KG1 (cell line): ENCODE data around the gene PLA2G4D.
"Not testable (repeated sequence)": the region's sequence is repeated elsewhere in the genome, so short reads cannot be mapped to it uniquely, and the experiment has no call there.

ENCODE experiments used
- DNase-seq: peaks from one replicate; lab custom pipeline; 2025; lab: John Stamatoyannopoulos, UW

The PLA2G4D gene

DNA sequence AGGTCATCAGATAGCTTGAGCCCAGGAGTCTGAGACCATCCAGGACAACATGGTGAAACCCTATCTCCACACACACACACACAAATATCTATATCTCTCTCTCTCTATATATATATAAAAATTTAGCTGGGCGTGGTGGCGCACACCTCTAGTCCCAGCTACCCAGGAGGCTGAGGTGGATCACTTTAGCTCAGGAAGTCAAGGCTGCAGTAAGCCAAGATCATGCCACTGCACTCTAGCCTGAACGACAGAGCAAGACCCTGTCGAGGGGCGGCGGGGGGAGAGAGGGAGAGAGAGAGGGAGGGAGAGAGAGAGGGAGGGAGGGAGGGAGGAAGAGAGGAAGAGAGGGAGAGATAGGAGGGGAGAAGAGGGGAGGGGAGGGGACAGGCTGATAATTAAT, 34.1 kb upstream of the PLA2G4D start:
- DNase-seq, result no peak

DNA sequence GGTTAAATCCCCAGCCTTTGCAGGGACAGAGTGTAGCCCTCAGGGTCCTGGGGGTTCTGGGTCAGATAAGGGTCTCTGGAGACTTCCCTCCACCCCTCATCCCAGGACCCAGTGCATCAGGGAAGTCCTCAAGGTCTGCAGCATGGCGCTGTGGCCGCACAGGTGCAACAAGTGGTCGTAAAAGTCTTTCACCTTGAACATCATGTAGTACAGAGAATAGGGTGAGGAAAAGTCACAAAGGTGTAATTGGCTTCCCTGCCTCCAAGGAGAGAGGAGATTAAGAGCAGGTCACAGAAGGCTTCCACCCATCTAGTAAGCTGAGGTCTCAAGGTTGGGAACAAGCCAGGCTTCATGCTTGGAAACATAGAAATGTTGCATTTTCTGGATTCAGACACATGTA, 29.2 kb upstream of the PLA2G4D start:
- no peak for DNase-seq

DNA sequence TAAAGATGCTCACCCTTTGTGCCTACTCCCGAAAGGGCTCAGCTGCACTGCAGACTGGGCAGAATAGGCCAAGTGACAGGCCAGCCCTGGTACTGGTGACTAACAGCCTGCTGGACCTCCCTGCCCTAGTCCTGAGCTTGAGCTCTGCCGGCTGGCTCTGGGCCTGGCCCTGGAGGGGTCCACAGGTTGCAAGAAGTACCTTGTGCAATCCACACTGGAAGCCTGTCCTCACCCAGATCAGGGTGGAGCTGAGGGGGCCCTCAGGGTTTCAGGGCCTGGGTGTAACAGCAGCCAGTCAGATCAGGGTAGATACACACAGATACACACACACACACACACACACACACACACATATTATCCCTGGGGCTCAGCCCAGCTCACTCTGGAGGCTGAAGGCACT, 27.3 kb upstream of the PLA2G4D start:
- no peak for DNase-seq

DNA sequence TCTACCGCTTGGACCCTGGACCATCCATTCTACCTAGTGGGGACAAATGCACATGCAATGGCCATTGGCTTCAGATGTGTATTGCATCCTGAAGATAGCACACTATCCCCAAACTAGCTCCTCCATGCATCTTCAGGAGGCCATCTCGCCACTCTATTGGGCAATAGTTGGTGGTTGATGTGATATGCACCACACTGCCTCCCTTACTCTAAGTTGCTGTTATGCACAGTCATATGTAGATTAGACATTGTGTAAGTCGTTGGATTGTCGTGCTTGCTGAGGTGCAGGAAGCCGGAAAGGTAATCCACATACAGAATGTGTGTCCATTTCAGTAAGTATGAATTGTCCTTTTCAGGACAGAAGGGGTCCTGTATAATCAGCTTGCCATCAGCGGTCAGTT, 26.7 kb upstream of the PLA2G4D start:
- no peak for DNase-seq

DNA sequence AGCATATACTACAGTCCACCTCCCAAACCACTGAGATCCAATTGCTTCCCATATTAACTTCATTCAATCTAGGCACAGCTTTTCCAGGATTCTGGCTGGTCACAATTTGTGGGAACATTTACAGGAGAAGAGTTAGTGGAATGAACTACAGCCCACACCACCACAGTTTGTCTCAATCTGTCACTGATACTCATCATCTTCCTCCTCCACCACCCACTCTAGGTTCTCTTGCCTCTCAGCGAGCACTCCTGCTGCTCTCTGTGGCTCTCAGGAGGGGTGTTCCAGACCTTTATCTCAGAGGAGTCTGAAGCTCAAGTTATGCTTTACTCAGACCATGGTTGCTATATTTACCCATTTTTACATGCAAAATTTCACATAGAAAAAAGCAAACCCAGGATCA, 25.9 kb upstream of the PLA2G4D start:
- DNase-seq, result no peak

DNA sequence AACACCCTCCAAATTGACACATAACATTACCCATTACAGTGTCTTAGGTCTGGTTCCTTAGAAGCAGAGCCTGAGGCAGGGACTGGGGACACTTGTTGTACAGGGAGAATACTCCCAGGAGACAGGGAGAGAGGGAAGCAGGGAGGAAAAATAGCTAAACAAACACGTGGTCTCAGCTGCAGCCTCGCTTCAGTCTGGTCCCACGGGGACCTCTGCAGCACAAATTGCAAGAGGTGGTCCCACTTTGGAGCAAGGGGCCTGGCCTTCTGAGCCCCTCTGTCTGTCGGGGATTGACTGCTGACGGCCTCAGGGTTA, 25.0 kb upstream of the PLA2G4D start:
- no peak for DNase-seq

DNA sequence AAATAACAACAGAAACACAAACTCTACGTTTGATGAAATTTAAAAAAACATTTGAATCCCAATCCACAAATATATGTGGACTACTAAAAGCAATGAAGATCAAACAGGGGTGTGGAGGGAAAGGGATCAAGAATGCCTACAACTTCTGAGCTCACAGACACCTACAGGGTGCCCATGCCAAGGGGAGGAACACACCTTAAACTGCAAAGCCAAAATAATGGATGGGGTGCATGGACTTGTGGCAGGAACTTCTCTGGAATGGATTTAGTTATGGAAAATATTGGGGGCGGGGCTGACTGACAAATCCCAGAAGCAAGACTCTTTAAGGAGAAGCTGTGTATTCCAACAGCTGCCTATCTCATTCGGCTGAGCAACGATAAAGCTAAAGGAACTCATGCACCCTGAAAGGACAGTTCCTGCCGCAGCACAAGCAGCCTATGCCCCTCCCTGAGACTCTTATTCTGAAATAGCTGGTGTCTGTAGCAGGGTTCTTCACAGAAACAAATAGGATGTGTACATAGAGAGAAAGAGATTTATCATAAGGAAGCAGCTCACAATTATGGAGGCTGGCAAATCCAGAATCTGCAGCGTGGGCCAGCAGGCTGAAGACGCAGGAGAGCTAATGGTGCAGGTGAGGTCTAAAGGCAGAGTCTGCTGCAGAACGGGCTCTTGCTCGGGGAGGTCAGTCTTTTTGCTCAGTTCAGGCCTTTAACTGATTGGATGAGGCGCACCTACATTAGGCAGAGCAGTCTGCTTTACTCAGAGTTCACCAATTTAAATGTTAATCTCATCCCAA, 24.5 kb upstream of the PLA2G4D start:
- DNase-seq, result no peak

DNA sequence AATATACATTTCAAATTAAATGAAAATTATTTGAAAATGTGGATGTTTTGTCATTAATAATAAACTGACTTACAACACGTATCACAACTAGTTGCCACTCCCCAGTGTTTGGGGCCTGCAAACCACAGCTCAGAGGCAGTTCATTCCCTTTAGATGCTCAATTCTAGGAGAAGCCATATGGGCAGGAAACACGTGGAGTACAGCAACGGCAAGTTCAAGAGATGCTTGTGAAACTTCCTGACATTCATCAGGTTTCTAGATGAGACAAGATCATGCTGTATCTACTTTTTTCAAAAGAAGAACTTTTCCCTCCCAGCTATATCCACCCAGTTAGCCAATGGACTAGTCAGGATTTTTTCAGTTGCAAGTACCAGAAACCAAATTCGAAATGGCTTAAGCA, 17.6 kb upstream of the PLA2G4D start:
- DNase-seq, result peak; percentile 27

DNA sequence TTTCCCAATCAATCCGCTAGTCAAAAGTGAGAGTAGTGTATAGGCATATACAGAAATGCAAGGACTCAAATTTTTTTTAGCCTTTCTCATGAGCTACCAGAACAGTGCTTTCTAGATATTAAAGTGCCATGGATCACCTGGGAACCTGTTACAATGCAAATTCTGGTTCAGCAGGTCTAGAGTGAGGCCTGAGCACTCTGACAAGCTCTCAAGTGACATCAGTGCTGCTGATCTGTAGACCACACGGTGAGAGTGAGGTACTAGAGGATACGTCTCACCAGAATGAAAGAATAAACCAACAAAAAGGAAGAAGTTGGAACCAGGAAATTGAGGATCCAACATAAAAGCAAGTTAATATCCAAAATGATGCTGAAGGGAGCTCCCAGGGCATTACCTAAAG, 16.0 kb upstream of the PLA2G4D start:
- DNase-seq, result no peak

DNA sequence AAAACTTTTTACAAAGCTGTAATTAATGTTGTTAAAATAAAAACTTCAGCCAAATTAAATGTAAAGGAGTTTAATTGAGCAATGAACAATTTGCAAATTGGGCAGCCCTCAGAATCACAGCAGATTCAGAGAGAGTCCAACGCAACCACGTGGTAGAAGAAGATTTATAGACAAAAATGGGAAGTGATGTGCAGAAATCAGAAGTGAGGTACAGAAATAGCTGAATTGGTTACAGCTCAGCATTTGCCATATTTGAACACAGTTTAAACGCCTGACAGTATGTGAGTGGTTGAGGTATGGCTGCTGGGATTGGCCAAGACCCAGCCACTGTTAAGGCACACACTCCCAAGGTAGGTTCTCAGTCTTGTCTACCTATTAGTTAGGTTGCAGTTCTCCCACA, 14.4 kb upstream of the PLA2G4D start:
- no peak for DNase-seq

DNA sequence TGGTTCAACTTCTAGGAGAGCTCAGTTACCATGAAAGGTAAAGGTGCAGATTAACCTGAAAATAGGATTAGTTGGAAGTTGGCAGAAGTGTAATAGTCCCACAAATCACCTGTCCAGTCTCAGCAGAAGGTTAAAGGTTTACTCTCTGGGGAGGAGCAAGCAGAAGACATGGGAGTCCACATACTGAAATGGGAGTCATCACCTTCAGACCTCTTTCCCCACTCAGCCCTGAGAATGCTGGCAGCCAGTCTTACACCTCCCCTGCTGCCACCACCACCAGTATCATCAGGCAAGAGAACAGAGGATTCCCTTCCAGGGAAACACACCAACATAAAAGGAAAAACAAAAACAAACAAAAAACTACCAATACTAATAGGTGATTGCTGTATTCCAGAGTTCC, 13.8 kb upstream of the PLA2G4D start:
- DNase-seq, result no peak

DNA sequence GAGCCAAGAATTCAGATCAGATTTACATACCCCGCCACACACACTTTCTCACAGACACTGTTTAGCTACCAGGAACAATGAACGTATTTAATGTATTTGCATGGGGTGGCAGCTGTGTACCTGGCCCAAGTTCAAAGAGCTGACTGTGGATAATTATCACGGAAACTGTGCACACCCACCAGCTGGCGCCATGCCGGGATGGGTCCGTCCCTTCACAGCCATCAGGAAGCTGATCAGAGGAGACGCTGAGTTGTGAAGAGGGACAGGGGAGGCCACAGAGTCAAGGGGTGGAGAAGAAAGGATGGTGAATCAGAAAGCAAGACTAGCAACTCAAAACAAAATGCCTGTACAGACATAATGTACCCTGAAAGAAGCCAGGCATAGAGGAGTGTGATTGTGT, 13.1 kb upstream of the PLA2G4D start:
- no peak for DNase-seq

DNA sequence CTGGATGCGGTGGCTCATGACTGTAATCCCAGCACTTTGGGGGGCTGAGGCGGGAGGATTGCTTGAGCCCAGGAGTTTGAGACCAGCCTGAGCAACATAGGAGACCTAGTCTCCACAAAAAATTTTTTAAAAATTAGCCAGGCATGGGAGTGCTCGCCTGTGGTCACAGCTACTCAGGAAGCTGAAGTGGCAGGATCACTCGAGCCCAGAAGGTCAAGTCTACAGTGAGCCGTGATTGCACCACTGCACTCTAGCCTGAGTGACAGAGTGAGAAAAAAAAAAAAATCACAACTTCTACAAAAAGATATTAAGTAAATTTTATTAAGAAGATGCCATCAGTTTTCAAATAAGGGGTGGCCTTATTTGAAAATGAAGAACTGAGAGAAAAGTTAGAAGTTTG, 11.9 kb upstream of the PLA2G4D start:
- DNase-seq, result no peak

DNA sequence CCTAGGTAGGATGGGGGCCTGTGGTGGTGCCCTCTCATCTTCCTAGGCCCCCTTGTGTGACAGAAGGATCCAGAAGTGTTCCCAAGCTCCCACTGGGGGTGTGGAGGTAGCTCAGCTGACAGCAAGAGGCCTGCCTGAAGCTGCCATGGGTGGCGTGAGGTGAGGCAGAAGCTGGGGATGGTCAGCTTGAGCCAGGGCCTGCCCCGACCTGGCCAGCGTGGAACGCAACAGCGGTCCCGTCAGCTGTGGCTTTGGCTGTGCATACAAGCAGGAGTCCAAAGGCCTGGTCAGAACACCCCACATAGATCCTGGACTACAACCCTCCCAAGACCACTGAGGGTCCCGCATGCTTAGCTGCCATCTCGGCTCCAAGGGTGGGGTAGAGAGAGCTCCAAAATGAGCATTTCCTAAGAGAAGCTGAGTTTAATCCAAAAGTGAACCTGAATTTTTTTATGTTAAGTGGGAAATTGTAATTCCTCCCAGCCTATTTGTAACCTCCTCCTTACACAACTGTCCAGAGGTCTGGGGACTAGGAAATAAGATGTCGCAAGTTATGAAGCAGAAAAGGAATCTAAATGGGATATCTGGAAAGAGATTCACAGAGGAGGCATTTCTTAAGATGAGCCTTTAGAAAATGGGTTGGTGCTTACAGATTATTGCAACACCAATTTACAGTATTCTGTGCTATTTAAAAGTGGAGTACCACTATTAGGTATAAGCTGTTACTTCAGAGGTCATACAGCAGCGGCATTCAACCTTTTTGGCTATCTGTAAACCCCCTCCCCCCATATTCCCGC, 9.9 kb upstream of the PLA2G4D start:
- DNase-seq, result no peak

DNA sequence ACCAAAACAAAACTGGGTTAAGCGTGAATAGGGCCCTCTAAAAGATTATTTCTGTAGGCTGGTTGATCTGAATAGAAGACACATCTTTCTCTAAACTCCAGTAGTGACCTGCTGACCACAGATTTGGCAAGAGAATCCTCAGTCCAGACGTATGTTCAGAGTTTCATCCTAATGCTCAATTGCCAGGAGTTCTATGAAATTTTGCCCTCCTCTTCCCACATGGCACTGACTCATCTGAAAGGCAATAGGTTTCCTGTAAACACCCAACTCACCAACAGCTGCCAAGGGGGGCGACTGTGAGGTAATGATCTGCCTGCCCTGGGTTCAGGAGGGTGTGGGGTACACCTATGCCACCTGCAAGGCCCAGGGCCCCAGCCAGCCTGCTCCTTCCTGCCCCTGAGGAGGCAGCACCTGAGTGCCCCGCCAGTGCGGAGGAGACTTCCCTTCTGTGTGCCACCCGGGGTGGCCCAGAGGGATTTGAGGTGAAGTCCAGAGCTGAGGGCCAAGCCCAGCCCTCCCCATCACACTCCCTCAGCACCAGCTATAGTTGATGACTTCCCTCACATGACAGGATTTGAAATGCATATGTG, 8.4 kb upstream of the PLA2G4D start:
- no peak for DNase-seq

DNA sequence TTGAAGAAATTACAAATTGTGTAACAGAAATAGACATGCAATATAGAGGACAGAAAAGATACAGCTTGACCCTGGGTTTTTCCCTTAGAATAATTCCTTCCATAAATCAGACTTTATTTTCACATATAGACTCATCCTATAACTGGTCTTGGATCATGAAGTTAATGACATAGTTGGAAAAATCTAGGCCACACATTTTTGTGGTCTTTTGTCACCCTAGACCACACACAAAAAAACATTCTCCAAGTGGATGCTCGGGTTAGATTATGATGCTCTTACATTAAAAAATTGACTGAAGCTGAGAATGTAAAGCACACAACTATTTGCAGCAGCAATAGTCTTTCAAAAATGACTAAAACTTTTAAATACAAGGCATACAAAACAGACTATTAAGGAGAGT, 7.5 kb upstream of the PLA2G4D start:
- DNase-seq, result no peak

DNA sequence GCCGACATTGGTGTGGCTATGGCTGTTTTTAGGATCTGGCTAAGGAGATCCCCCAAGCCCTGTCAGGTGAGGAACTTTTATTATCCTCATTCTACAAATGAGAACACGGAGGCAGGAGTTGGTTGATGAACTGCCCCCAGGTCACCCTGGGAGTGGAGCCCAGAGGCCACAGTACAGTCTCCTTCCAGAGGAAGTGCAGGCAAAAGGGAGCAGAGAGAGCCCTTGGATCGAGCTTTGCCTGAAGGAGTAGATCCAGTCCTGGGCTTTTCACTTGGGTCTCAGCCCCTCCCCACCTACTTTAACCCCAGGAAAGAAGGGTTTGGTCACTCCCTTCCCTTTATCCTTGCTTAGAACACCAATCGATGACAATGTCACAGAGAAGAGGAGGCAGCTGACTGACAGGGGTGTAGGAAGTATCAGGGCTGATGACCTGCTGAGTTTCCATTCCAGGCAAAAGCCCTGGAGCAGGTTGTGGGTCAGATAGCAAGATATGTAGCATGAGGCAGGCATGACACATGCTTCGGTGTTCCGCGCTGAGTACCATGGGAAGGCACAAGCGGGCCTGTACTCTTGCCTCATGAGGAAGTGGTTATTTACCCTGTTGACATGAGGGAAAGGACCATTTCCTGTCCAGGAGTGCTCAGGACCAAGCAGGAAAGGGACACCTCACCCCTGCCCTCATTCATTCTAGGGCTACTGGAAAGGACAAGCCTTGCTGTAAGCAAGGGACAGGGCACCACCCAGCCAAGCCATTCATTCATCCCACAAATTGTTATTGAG, 5.8 kb upstream of the PLA2G4D start:
- DNase-seq, result no peak

DNA sequence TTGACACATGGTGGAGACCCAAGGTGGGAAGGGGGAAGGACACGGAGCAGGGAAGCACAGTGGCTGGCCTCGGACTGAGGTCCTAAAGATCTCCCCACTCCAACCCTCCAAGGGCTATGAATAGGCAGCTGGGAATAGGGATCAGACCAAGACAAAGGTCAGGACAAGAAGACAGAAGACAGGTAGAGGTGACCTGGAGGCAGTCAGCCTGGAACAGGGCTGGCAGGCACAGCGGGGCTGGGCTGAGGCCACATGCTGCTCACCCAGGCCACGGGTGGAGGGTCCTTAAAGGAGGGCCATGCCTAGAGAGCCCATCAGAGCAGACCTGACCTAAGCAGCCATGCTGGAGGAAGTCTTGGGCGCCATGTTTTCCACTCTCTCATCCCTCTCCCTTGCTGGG, 2.7 kb upstream of the PLA2G4D start:
- DNase-seq, result no peak

DNA sequence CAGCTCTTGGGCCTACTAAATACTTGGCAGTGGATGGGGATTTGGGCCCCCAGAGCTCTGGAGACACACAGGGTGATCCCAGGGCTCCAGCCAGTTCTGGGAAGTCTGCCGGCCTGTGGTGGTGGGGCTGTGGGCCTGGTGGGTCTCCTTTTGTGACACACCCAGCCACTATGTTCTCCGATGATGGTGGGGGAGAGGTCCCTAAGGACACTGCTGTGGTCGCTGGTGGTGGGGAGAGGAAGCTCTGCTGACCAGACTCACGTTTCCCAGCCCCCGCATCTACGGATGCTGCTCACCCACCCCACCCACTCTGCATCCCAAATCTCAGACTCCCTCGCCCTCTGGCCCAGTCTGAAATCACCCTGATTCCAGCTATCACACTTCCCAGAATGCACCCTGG, 396 bp downstream of the PLA2G4D start:
- DNase-seq, result no peak

DNA sequence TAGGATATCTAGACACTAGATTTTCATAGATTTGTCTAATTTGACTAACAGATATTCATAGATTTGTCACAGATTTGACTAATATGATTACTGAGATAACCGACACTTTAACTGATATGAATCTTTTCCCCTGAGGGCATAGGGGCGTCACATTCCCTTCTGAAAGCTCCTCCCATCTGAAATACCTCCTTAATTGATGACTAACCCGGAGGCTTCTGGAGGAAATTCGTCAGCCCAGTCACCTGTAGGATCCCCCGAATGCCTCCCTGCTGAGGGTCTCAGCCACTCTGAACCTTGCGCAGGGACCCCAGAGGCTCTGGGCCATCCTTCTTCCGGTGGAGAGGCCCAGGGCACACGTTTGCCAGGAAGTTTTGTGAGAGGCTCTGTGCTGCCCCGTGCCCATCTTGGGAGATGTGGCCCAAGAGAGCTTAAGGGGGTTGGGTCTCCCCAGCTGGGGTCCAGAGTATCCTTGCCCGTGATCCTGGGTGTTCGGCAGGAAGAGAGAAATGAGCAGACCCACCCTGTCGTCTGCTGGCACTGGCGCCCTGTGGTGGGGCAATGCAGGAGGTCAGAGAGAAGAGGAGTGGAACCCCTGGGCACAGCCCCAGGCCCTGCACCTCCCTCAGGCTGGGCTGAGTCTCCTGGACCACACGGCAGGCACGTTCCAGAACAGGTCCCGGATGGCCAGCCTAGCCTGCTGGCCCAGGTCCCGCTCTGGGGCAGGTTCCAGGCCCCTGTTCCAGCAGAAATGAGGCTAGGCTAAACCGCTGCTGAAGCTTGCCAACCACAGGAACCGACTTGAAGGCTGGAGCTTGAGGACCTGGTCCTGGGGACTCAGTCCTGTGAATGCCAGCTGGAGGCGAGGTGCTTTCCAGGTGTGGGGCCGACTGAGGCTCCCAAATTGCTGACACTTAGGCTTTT, 1.7 kb downstream of the PLA2G4D start:
- DNase-seq, result no peak

DNA sequence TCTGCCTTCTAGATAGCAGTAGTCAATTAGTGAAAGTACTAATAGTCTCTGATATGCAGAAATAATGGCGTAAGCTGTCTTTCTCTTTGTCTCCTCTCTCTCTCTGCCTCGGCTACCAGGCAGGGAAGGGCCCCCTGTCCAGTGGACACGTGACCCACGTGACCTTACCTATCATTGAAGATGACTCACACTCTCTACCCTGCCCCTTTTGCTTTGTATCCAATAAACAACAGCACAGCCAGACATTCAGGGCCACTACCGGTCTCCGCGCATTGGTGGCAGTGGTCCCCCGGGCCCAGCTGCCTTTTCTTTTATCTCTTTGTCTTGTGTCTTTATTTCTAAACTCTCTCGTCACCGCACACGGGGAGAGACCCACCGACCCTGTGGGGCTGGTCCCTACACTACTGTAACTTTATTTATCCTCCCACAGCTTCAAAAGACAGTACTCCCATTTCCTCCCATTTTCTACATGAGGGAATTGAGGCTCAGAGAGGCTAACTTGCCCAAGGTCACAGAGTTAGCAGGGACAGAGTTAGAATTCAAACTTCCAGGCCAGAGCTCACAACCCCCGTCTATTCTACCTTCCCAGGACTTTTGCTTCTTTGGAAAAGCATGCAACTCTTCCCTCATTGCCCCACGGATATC, 2.5 kb downstream of the PLA2G4D start:
- not testable (repeated sequence) for DNase-seq
